Esophagus squamous epithelium (tissue), 4 donors: ENCODE data around the gene PLEKHA6.

Source experiments
- POLR2A ChIP-seq, 4 donors: fragments of 450-650 bp; IDR thresholded peaks; one replicate each; pipeline ENCODE4 v1.6.1; 2017; ENCODE audit warnings: antibody characterized with exemption in 4 of 4, mild to moderate bottlenecking in 4 of 4, moderate library complexity in 3 of 4
- TF ChIP-seq, protein P1 (sequence below), 6 experiments: fragments of 450-650 bp in 4 of 6; fragments of 200-600 bp in 2 of 6; sonication (generic) in 2 of 6; IDR thresholded peaks; one replicate each; pipeline ENCODE4 v1.5.1; 2016 to 2019; ENCODE audit warnings: antibody characterized with exemption in 6 of 6, mild to moderate bottlenecking in 4 of 6, moderate library complexity in 4 of 6

GRCh38 chr1:204342310-204342709 is 17.4 kb downstream of the PLEKHA6 start:
- TF ChIP-seq, protein P1, sequence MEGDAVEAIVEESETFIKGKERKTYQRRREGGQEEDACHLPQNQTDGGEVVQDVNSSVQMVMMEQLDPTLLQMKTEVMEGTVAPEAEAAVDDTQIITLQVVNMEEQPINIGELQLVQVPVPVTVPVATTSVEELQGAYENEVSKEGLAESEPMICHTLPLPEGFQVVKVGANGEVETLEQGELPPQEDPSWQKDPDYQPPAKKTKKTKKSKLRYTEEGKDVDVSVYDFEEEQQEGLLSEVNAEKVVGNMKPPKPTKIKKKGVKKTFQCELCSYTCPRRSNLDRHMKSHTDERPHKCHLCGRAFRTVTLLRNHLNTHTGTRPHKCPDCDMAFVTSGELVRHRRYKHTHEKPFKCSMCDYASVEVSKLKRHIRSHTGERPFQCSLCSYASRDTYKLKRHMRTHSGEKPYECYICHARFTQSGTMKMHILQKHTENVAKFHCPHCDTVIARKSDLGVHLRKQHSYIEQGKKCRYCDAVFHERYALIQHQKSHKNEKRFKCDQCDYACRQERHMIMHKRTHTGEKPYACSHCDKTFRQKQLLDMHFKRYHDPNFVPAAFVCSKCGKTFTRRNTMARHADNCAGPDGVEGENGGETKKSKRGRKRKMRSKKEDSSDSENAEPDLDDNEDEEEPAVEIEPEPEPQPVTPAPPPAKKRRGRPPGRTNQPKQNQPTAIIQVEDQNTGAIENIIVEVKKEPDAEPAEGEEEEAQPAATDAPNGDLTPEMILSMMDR (IDR thresholded peaks at IDR 0.05), result no peak
- TF ChIP-seq POLR2A (IDR thresholded peaks at IDR 0.05), result no peak
